Fibroblast of skin of left quadriceps (primary cell): ENCODE data around the gene PAQR8.

ENCODE experiments used
- DNase-seq, 2 experiments: peaks; one replicate each; pipeline ENCODE4 v3.0.0-alpha.2; 2013; ENCODE audit warnings: low read depth in 2 of 2

The PAQR8 gene

GRCh38 chr6:52361945-52362442 is at the start of gene PAQR8:
TSS of gene PAQR8 (plus strand) at chr6:52362151. CDS start at chr6:52403214, 41,063 bp downstream.
- DNase-seq: peak; percentile 17 to 29

DNA sequence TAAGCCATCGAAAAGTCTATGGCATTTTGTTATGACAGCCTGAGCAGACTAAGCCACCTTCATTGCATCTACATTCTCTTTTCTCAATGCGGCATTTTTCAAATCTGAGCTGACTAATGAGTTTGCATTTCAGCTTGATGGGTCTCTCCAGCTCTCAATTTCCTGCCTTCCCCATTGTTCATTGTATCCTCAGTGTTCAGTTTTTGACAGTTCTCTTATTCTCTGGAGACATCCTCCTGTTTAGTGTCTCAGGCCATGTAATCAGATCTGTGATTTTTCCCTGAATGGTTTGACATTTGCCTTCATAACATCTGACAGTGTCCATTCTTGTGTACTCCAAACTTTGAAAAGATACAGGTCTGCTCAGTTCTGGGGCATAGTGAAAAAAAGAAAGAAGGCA is 49.5 kb upstream of the PAQR8 start:
- no peak for DNase-seq

- no peak for DNase-seq
These were observed 47.2 kb upstream of the PAQR8 start for GRCh38 chr6:52314752-52315151.

DNA sequence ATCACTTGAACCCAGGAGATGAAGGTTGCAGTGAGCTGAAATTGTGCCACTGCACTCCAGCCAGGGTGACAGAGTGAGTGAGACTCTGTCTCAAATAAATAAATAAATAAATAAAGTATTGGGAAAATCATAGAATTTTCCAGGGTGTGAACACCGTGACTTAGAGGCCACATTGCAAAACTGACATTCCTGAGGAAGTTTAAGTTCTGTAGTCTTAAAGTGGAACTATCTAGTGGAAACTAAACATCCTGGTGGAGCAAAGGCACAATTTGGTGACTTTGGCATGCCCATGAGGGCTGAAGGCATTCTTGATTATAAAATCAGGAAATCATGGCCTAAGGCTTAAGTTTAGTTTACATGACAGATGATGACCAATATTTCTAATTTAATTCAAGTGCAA is 44.7 kb upstream of the PAQR8 start:
- no peak for DNase-seq

GRCh38 chr6:52317841-52318581 is 43.9 kb upstream of the PAQR8 start:
- DNase-seq: no peak

DNA sequence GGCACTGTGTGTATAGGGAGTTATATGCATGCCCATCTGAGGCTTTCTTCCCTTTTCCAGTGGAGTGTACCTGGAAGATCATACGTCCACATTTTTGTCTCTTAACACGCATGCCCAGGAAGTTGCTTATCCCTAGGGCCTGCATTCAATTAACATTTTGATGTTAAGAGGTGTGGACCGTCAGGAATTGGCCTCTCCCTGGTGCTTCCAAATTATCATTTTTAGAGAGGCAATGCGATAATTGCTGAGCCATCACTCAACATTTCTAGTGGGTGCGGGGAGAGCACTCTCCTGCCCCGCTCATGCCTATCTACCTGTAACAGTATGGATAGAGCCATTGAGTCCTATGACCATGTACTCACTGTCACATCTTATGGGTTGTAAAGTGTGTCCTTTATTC is 37.8 kb upstream of the PAQR8 start:
- DNase-seq: no peak

GRCh38 chr6:52325695-52326471 is 36.1 kb upstream of the PAQR8 start:
- DNase-seq: no peak

- no peak for DNase-seq
These were observed 35.2 kb upstream of the PAQR8 start for GRCh38 chr6:52326540-52327364.

DNA sequence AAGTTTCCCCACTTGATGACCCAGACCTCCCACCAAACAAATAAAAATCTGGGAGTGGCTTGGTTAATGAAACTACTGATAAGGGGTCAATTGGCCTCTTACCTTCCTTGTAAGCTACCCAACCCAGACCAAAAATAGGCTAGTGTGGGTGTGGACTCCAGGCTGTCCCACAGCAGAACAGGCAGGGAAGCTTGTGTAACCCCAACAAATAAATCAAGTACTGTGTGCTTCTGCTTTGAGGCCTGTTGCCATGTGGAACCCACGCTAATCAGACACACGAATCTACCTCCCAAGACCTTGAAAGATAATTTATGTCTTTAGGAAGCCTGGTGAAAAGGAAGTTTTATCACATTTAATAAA is 33.7 kb upstream of the PAQR8 start:
- no peak for DNase-seq

GRCh38 chr6:52328729-52329128 is 33.2 kb upstream of the PAQR8 start:
- no peak for DNase-seq

- no peak for DNase-seq
These were observed 31.5 kb upstream of the PAQR8 start for GRCh38 chr6:52330470-52330869.

DNA sequence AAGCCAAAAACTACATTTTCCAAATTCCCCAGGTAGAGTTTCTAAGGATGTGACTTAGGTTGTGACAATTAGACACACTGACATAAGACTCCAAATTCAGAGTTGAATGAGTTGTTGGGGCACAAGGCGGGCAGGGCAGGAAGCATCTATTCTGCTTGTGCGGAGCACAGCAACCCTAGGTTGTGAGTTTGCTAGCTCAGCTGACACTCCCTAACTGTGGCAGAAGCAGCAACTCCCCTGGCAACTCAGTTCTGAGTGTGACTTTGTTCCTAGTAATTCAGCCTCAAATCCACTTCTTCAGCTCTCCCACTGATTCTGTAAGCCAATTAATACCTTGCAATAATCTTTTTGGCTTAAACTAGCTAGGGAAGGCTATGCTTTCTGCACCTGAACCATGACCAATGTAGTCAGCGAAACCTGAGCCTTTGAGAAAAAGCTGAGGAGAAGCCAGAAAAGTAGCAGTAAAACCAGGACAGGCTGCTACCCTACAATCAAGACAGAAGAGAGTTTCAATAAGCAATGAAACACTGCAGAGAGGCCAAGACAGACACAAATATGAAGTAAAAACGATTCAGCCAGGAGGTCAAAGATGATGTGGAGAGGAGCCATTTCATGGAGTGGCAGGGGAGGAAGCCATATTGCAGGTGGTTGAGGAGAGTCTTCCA is 30.0 kb upstream of the PAQR8 start:
- no peak for DNase-seq

- DNase-seq: no peak
These were observed 28.1 kb upstream of the PAQR8 start for GRCh38 chr6:52333840-52334200.

GRCh38 chr6:52335576-52335975 is 26.4 kb upstream of the PAQR8 start:
- no peak for DNase-seq

DNA sequence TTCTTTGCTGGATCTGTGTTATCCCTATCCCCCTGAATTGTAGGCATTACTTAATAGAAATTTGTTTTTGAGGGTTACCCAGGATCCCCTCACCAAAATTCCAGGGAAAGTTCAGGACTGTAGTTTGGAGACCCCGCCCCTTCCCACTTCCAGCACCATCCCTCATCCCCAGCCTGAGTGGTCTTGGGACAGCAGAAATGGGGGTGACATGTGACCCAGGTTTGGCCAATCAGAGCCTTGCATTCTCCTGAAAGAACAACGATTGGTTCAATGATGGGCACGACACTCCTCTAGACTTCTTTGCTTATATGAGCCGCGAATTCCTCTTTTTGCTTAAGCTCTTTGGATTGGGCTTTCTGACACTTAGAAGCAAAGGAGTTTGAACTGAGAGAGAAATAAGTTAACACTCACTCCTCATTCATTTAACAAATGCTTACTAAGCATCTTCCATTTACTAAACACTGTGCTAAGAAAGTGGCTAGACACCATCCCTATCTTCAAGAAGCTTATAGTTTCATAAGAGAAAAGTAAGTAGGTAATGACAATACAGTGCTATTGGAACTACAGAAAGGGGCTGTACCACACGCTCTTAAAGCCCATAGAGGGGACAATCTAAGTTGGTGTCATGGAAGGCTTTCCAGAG is 24.9 kb upstream of the PAQR8 start:
- no peak for DNase-seq

GRCh38 chr6:52337633-52338290 is 24.2 kb upstream of the PAQR8 start:
- DNase-seq: no peak

DNA sequence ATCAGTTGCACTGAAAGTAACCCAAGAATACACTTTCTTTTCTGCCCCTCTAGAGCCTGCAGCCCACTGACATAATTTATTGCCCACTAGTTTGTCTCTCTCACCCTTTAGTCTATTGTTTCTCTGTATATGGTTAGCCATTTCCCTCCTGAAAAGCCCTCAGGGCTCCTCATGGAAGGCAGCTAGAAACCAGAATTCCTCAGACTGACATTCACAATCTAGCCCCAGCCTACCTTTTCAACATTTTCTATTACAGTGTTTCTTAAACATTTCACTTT is 21.4 kb upstream of the PAQR8 start:
- no peak for DNase-seq

- DNase-seq: no peak
These were observed 20.2 kb upstream of the PAQR8 start for GRCh38 chr6:52341561-52342260.

GRCh38 chr6:52345311-52345710 is 16.6 kb upstream of the PAQR8 start:
- DNase-seq: no peak

DNA sequence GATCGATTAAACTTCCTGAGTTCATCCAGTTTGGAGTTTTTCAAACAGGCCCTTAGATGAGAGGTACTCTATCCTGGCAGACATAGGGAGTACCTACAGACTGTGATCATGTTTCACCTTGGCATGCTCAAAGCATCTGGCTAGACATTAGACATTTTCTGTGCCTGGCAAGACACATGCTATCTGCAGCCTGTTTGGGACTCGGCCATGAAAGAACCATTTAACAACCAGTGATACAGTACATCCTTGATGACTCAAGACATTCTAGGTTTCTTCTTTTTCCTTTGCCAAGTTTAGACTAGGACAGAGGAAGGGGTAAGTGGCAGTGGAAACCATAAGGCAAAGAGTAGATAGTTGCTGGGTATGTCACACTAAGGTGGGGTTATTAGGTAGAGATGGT is 15.4 kb upstream of the PAQR8 start:
- no peak for DNase-seq
